Measurements from ENCODE around the gene MFSD11. TPM values are rescaled to one million over a fixed set of nuclear protein-coding genes. Genes with fewer than 3 reads are reported as not detected.
"Not testable (repeated sequence)": the region's sequence is repeated elsewhere in the genome, so short reads cannot be mapped to it uniquely, and the experiment has no call there.

The MFSD11 gene
- polyA plus RNA-seq, 4 donors, result 22.7 to 33.7 (median 28.0) TPM

DNA sequence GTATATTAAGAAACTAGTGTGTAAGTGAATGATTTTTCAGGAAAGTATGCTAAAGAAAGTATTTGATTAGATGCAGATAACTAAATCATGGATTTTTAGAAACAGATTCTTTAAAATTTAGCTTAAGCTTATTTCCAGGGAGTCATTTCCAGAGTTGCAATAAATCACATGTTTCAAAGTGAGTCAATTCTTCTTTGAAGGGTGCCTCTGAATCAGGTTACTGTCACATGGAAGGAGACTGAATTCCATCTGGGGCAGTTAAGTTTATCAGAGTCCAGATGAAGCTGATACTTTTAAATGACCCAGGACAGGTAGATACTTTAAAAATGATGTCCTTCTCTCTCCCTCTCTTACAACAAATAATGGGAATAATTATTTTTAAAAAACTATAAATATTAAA is 5.0 kb downstream of the MFSD11 start:
- no peak for DNase-seq (ENCODE audit: low read depth in 4 of 4, low spot score in 2 of 4)

- no peak for DNase-seq (ENCODE audit: low read depth in 4 of 4, low spot score in 2 of 4)
Measured at GRCh38 chr17:76744747-76745146, 6.8 kb downstream of the MFSD11 start.

- not testable (repeated sequence) for DNase-seq (ENCODE audit: low read depth in 4 of 4, low spot score in 2 of 4)
Measured at GRCh38 chr17:76745785-76746184, 7.9 kb downstream of the MFSD11 start.

DNA sequence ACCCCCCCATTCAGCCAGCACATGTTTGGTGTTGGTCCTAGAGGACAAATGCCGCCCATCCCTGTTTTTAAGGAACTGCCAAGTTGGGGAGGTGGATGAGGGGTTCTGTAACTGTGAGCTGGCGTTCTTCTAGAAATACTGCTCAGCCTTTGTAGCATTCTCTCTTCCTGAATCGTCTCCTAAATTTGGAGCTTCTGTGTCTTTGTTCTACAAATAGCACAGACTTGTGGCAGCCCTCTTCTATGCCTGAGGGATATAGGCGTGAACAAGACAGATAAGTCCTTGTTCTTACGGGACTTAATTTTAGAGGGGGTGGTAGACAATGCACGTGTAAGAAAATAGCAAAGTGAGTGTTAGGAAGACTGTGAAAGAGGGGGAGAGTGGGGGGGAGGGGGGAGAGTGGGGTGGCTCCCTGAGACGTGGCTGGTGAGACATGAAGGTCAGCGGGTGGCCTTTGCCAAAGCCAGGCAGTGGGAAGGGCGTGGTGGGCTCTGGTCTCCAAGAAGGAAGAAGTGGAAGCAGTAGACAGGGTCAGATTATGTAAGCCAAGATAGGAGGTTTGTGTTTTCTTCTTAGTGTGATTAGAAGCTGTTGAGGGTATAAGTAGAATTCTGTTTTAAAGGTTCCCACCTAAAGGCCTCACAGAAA is 9.9 kb downstream of the MFSD11 start:
- DNase-seq (ENCODE audit: low read depth in 4 of 4, low spot score in 2 of 4), result no peak

DNA sequence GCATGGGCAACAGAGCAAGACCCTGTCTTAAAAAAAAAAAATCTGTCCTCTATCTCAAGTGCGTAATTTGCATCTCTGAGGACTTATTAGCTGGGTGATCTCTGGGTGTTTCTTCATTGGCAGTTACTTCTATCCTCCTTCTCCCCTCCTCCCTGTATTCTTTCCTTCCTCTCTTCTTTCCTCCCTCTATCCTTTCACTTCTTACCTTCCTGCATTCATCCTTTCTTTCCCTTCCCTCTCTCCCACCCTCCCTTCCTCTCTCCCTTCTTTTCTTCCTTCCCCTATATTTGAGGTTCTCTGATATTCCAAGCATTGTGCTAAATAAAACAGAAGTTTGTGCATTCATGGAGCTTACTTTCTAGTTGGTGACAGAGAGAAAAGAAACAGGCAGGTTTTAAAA is 10.7 kb downstream of the MFSD11 start:
- DNase-seq (ENCODE audit: low read depth in 4 of 4, low spot score in 2 of 4), result no peak

DNA sequence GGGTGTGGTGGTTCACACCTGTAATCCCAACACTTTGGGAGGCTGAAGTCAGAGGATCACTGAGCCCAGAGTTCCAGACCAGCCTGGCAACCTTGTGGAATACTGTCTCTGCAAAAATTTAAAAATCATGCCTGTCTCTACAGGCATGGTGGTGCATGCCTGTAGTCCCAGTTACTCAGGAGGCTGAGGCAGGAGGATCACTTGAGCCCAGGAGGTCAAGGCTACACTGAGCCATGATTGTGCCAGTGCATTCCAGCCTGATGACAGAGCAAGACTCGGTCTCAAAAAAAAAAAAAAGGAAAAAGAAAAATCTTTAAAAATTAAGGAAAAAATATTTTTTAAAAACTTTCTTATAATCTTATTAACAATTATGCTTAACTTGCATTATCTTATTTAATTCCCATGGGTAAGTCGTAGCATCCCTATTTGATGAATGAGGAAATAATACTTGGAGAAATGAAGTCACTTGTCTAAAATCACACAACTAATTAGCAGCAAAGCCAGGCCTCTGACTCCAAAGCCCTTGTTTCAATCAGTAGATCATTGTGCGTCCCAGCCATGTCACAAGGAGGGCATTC is 13.6 kb downstream of the MFSD11 start:
- DNase-seq (ENCODE audit: low read depth in 4 of 4, low spot score in 2 of 4), result no peak

DNA sequence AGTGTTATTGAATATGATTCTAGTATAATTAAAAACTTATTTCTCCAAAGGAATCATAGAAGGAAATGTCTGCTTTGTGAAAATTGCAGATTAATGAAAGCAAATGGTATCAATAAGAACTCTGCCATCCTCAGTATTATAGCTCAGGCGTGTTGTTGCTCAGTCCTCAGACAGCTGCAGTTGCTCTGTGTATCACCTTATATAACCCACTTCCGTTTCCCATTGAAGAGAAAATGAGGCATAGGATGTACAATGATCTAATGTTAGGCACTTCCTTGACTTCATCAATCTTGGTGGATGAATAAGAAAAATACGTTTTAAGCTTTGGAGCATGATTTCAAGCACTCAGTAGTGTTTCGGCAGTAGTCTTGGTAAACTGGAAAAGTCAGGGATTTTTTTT is 14.1 kb downstream of the MFSD11 start:
- DNase-seq (ENCODE audit: low read depth in 4 of 4, low spot score in 2 of 4), result no peak

DNA sequence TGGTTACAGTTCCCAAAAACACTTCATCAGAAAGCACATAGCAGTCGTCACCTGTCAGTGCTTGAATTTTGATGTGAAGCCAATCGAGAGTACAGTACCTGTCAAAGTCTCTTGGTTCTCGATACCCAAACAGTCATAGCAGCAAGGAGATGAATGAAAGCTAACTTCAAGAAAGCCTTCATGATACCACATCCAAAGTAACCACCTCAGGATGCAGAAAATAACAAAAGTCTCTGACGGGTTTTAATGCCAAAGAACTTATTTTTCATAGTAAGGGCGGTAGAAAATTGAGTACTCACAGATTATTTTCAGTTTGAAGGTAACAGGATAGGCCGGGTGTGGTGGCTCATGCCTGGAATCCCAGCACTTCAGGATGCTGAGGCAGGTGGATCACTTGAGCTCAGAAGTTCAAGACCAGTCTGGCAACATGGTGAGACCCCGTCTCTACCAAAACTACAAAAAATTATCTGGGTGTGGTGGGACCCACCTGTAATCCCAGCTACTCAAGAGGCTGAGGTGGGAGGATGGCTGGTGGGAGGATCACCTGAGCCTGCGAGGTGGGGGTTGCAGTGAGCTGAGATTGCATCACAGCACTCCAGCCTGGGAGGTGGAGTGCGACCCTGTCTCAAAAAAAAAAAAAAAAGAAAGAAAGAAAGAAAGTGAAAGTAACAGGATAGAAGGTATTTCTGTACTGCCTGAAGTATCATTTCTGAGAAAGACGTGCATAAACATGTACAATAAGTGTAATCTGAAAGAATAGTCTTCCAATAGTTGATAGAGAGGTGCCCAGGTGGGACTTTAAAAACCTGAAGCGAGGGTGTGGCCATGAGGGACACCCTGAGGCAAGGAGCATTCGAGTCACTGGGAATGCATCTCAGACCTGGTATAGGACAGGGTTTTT is 15.4 kb downstream of the MFSD11 start:
- DNase-seq (ENCODE audit: low read depth in 4 of 4, low spot score in 2 of 4), result no peak

GRCh38 chr17:76755285-76755684 is 17.4 kb downstream of the MFSD11 start:
- no peak for DNase-seq (ENCODE audit: low read depth in 4 of 4, low spot score in 2 of 4)

- no peak for DNase-seq (ENCODE audit: low read depth in 4 of 4, low spot score in 2 of 4)
Measured at GRCh38 chr17:76757256-76757655, 19.3 kb downstream of the MFSD11 start.

DNA sequence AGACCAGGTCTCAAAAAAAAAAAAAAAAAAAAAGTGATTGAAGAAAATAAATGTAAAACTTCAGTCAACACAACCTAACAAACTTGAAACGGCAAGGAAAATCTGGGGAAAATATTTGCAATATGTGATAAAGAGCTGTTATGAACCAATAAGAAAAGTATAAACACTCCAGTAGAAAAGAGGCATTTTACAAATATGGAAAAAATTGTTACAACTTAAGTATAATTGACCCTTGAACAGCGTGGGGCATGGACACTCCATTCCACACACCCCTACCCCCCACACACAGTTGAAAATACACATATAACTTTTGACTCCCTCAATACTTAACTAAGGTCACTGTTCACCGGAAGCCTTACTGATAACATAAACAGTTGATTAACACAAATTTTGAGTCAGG is 20.7 kb downstream of the MFSD11 start:
- DNase-seq (ENCODE audit: low read depth in 4 of 4, low spot score in 2 of 4), result no peak

DNA sequence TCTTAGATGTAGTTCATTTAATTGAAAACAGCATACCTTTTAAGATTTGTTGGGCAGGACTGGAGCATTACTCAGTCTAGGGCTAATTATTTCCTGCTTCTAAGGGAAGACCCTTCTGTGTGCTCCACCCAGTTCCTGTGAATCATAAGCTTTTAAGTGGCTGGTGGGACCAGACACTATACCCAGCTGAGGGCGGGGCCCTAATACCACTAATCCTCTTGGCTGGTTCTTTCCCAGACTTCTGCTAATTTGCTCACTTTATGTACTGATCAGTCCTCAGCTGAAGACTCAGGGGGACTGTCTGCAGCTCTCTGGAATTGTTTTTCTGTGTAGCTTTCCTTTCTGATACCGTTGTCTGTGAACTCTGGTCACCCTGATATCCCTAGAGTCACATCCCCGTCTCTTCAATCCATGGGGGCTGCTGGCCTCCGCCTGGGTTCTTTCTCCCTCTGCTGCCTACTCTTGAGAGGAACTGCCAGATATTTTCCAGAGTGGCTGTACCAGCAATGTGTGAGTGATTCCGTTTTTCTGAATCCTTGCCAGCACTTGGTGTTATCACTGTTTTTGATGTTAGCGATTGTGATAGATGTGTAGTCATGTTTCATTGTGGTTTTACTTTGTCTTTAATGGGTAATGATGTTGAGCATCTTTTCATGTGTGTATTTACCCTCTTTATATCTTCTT is 35.1 kb downstream of the MFSD11 start:
- DNase-seq (ENCODE audit: low read depth in 4 of 4, low spot score in 2 of 4), result no peak

DNA sequence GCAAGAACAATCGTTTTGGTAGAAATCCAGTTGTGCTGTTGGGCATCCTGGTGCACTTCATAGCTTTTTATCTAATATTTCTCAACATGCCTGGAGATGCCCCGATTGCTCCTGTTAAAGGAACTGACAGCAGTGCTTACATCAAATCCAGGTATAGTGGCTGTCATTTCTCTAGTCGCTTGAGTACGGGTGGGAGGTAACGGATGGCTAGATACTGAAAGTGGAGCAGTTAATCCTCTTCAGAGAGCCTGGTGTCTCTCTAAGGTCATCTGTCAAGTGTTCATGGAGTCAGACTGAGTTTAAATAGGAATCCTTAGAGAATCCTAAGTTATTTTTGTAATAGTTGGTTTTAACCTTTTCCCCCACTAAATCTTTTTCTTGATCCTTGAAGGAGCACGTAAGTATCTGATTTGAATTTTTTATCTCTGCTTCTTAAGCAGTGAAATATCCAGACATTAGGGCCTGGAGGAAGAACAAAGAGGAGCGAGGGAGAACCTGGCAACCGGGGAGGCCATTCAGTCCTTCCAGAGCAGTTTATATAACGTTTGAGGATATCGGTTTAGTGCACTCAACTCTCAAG is 37.2 kb downstream of the MFSD11 start:
- DNase-seq (ENCODE audit: low read depth in 4 of 4, low spot score in 2 of 4), result no peak

- DNase-seq (ENCODE audit: low read depth in 4 of 4, low spot score in 2 of 4), result no peak
Measured at GRCh38 chr17:76781056-76781982, 43.4 kb downstream of the MFSD11 start.

DNA sequence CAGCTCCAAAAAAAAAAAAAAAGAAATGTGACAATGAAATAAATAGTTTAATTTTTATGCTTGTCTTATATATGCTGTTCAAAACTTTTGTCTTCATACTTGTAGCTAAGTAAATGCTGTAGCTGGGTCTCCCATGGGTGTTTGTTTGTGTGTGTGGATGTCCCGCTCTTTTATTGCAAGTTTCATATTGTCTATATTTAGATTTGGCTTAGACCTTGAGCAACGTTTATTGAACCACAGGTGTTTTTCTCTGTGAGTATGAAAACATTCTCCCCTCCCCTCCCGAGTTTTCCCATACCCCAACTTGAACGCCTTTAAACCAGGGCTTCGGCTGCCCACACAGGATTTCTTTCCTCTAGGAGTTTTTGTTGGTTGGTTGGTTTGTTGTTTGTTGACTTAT is 45.2 kb downstream of the MFSD11 start:
- no peak for DNase-seq (ENCODE audit: low read depth in 4 of 4, low spot score in 2 of 4)

- DNase-seq (ENCODE audit: low read depth in 4 of 4, low spot score in 2 of 4), result no peak
Measured at GRCh38 chr17:76784926-76785325, 47.0 kb downstream of the MFSD11 start.

DNA sequence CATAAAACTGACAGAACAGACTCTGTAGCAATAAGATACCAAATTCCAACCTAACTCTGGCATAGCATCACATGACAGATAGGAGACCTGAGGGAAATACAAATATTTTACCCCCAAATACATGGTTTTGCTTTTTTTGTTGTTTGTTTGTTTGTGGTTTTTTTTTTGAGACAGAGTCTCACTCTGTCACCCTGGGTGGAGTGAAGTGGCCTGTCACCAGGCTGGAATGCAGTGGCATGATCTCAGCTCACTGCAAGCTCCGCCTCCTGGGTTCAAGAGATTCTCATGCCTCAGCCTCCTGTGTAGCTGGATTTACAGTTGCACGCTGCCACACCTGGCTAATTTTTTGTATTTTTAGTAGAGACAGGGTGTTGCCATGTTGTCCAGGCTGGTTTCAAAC is 49.9 kb downstream of the MFSD11 start:
- not testable (repeated sequence) for DNase-seq (ENCODE audit: low read depth in 4 of 4, low spot score in 2 of 4)

GRCh38 chr17:76789235-76789788 is 51.4 kb downstream of the MFSD11 start:
- no peak for DNase-seq (ENCODE audit: low read depth in 4 of 4, low spot score in 2 of 4)

Data from left renal cortex interstitium (tissue), 4 donors.